ENCODE measurements around the gene MAL.

- no peak for TF ChIP-seq CTCF (conservative IDR thresholded peaks at IDR 0.05; ENCODE audit: low read depth, low read length)
- TF ChIP-seq EZH2 (IDR thresholded peaks at IDR 0.05; ENCODE audit: low read length, unreplicated experiment), result no peak
- no peak for TF ChIP-seq EZH2phosphoT487 (IDR thresholded peaks at IDR 0.05; ENCODE audit: borderline replicate concordance, low read length)
These were observed 36.2 kb downstream of the MAL start for GRCh38 chr2:95061601-95062183.
